HG02610 (cell line): ENCODE results near the gene IGF1R.
"Not testable (repeated sequence)": the region's sequence is repeated elsewhere in the genome, so short reads cannot be mapped to it uniquely, and the experiment has no call there.

ENCODE experiments used
- ATAC-seq: cut with Tn5 transposase; IDR thresholded peaks from one replicate; pipeline ENCODE4 v1.9.1; 2021; ENCODE audit warnings: mild to moderate bottlenecking, moderate library complexity; ENCODE audit not compliant: unreplicated experiment

Gene IGF1R

GRCh38 chr15:98977441-98977840, 329.1 kb downstream of the IGF1R start:
- no peak for ATAC-seq

- no peak for ATAC-seq
These were observed 329.8 kb downstream of the IGF1R start for GRCh38 chr15:98978153-98978552.

DNA sequence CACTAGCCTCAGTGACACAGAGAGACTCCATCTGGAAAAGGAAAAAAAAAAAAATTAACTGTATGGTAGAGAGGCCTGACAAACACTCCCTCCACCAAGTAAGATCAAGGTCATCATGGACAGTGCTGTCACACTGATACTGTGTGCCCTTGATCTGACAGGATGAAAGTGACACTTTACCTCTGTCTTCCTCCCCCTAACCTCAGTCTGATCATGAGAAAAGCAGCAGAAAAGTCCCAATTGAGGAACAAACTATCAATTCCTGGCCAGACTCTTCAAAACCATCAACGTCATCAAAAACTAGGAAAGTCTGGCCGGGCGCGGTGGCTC, 332.5 kb downstream of the IGF1R start:
- peak; percentile 41 for ATAC-seq

DNA sequence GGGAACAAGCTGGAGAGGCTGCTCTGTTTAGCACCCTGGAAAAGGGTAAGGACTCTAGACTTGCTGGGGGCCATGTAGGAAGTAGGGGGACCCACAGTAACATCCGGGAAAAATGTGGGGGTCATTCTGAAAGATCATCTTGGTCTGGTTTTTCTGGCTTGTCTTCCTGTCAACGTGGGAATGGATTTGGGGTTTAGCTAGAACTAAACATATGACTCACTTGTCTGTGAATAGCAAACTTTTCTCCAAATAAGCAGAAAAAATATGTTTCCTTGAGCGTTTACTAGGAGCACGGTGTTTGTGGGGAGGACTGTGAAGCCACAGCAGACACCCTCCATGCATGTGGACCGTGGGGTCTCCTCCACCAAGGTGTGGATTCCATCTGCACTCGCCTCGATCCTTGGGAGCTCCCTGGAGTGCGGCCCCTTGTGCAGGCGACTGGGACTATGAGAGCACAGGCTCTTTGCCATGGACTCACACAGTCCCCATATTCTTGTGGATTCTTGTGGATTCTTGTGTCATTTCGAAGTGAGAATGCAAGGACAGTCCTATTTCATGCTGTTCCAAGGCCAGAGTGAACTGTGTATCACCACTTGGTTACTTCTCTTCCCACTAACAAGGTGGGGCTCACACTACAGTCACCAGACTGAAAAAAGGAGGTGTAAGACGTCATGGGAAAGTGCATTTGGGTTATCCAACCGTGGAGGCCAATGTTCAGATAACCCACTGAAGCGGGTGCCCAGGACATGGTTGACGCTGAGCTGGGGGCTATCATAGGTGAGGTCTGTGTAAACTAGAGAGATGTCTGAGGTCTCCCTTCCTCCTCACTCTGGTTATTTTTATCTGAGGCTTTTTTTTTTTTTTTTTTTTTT, 333.7 kb downstream of the IGF1R start:
- ATAC-seq, result peak; percentile 82

DNA sequence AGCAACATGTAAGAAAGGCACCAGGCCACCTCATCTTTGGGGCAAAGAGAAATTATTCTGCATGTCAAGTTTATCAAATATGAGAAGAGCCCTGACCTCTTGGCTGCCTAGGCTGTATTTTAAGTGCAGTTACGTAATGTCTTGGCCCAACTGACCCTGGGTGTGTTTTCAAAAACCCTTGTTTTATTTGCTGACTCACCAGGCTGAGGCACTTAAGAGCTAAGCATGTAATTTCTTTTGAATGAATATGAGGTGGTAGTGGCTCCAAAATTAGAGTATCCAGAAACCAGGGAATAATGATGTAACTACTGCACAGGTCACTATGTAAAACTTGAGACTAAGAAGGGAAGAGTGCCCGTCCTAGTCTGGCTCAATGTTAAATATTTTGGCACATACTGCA, 335.0 kb downstream of the IGF1R start:
- ATAC-seq, result no peak

DNA sequence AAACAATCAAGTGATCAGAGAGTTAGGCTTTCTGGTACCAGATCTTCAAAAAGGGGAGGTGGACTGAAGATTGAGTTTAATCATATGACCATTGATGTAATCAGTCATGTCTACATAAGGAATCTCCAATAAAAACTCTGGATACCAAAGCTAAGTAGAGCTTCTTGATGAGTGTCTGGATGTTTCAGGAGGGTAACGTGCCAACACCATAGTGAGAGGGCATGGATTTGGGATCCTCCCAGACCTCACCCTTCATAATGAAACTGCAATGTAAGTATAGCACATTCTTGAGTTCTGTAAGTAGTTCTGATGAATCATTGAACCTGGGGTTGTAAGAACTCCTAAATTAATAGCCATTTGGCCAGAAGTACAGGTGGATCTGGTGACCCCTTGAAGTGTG, 337.9 kb downstream of the IGF1R start:
- ATAC-seq, result no peak

- ATAC-seq, result no peak
These were observed 346.6 kb downstream of the IGF1R start for GRCh38 chr15:98994892-98995291.

DNA sequence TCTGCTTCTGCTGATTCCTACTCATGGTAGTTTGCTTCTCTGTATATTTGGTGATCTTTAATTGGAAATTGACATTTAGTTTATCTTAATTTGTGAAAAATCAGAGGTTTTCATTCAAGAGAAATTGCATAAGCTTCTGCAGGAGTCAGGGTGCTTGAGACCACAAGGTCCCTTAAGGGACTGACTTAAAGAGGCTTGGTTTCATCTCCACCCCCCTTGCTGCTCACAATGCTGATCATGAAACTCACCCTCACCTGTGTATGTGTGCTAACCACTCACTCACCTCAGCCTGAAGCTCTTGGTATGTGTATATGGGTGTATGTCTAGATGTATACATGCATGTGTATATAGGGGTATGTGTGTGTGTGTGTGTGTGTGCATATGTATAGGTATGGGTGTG, 347.8 kb downstream of the IGF1R start:
- peak; percentile 54 for ATAC-seq

DNA sequence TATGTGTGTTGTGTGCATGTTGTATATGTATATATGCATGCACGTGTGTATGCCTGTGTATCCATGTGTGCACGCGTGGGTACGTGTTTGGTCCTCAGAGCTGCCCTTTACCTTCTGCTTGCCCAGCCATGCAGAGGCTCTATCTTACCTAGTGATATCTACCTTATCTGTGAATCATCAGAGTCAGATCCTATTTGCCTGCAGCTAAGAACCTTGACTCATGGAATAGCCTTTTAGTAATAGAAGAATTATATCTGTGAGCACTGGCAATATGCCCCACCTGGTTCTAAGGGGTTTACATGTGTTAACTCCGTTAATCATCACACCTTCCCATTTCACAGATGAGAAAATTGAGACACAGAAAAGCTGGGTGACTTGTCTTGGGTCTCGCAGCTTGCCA, 348.3 kb downstream of the IGF1R start:
- no peak for ATAC-seq

GRCh38 chr15:98997312-98997711, 349.0 kb downstream of the IGF1R start:
- no peak for ATAC-seq

DNA sequence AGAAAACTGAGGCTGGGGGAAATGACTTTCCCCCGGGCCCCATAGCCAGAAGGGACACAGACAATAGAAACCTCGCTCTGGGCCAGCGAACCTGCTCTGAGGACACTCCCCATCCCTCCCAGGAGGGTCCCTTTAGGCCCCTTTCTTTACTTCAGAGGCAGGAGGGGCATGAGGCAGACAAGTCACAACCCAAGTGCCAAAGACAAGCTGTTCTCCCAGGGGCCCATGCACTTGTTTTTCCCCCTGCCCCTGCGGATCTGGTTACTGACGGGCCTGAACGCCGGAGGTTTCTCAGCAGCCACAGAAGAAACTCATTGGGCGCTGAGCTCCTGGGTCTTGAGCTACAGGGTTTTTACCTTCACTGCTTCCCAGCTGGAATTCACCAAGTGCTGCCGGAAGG, 349.4 kb downstream of the IGF1R start:
- ATAC-seq, result no peak

DNA sequence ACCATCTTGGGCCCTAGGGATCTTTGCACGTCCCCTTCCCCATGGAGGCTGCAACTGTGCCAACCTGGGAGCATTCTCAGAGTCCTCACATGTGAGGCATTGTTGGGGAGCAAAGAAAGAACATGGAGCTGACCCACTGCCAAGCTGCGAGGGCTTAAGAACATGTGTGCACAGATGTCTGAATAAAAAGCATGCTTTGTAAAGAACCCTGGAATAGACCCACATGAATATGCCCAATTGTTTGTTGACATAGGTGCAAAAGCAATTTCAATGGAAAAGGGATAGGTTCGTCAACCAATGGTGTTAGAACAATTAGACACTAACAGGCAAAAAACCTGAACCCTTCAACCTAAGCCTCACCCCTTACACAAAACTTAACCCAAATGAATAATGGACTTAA, 349.9 kb downstream of the IGF1R start:
- ATAC-seq, result no peak

DNA sequence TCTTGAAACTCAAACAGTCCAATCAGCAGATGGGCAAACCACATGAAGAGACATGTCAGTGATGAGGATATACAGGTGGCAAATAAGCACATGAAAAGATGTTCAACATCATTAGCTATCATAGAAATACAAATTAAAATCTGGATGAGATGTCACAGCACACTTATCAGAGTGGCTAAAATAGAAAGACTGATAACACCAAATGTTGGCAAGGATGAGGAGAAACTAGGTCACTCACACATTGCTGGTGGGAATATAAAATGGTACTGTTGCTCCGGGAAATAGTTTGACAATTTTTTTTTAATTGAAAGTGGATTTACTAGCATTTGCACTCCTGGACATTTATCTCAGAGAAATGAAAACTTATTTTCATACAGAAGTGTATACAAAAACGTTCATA, 350.9 kb downstream of the IGF1R start:
- ATAC-seq, result no peak

DNA sequence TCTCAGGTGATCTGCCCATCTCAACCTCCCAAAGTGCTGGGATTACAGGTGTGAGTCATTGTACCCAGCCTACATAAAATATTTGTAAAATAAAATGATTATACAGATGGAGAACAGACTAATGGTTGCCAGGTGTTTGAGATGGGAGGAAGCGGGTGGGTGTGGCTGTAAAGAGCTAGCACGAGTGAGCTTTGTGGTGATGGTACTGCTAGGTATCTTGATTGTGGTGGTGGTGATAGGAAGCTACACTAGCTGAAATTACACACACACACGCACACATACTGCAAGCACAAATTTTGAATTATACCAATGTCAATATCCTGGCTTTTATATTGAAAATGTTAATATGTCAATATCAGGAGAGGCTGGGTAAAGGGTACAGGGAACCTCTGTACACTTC, 353.9 kb downstream of the IGF1R start:
- ATAC-seq, result no peak

GRCh38 chr15:99003317-99003716, 355.0 kb downstream of the IGF1R start:
- ATAC-seq, result not testable (repeated sequence)

GRCh38 chr15:99004998-99005974, 356.9 kb downstream of the IGF1R start:
- ATAC-seq, result not testable (repeated sequence)

GRCh38 chr15:99006146-99006545, 357.8 kb downstream of the IGF1R start:
- no peak for ATAC-seq

GRCh38 chr15:99006904-99007495, 358.7 kb downstream of the IGF1R start:
- ATAC-seq, result no peak

DNA sequence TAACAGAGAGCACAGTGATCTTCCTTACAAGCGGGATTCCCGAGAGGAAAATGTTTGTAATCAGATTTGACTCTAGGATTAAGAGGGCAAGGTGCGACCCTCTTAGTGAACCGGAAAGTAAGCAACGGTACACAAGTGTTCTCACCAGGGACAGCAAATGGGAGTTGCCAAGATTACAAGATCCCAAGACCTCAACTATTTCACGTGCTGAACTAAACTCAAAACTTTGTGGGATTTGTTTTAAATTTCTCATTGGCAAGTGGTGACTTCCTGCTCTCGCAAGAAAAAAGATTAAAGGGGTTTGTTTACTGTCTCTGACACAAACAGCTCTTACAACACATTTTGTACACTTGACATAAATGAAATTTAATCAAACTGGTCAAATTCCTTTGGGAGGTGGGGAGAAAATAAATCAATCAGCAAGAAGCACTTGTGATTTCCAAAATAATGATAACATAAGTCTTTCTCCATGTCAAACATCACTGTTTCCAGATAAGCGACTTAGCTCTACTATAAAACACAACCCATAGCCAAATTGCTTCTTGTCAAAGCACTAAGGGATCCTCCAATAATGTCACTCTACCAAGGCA, 361.5 kb downstream of the IGF1R start:
- no peak for ATAC-seq

- no peak for ATAC-seq
These were observed 362.4 kb downstream of the IGF1R start for GRCh38 chr15:99010768-99011167.
